Measurements from ENCODE around the gene MS4A15.

Gene MS4A15

GRCh38 chr11:60813324-60813723 is 56.7 kb downstream of the MS4A15 start:
- no peak overlapping the region for H2BK15ac ChIP-seq (ENCODE audit: low read length)
- H3K14ac ChIP-seq (ENCODE audit: low read length): no peak overlapping the region
- no peak overlapping the region for H3K27ac ChIP-seq (replicated peaks; ENCODE audit: low read length)
- no peaks in the 10 kb centered on the region for H3K4me1 ChIP-seq (ENCODE audit: control insufficient read depth in 2 of 2, insufficient read depth in 1 of 2, low read depth in 1 of 2, low read length in 2 of 2)
- H2AK5ac ChIP-seq (ENCODE audit: low read depth, low read length): no peak overlapping the region
- no peak overlapping the region for H3K9ac ChIP-seq (ENCODE audit: low read depth, low read length, poor library complexity)
- WGBS, 2 donors (ENCODE audit: extremely low coverage in 2 of 2, insufficient read length in 2 of 2, insufficient replicate concordance in 1 of 2): no CpG with 5 or more reads among the region's 1 CpG
- H3K18ac ChIP-seq (ENCODE audit: low read length): no peak overlapping the region
- H4K8ac ChIP-seq (ENCODE audit: low read depth, low read length): no peak overlapping the region
- no peak overlapping the region for H2BK5ac ChIP-seq (ENCODE audit: low read length)
- H3K9me3 ChIP-seq (replicated peaks in 1 of 2; ENCODE audit: control insufficient read depth in 2 of 2, insufficient read depth in 1 of 2, low read depth in 1 of 2, low read length in 2 of 2): peaks cover 11 to 14% of the 10 kb centered on the region in 2 donors
- H3K4me3 ChIP-seq (ENCODE audit: low read length in 2 of 2): no peak overlapping the region
- H3K79me1 ChIP-seq (ENCODE audit: low read depth, low read length): no peaks in the 10 kb centered on the region
- no peak overlapping the region for H2AFZ ChIP-seq (ENCODE audit: low read length)
- H3K4me2 ChIP-seq (ENCODE audit: insufficient read depth, low read length, poor library complexity, severe bottlenecking): no peak overlapping the region
- H3K36me3 ChIP-seq (replicated peaks in 1 of 2; ENCODE audit: control insufficient read depth in 2 of 2, insufficient read depth in 2 of 2, low read length in 2 of 2): no peaks in the 10 kb centered on the region
- DNase-seq (ENCODE audit: low spot score): no peak
- H4K91ac ChIP-seq (ENCODE audit: low read depth, low read length, poor library complexity): no peak overlapping the region
- no peak overlapping the region for H2BK12ac ChIP-seq (ENCODE audit: low read length)
- H3K23ac ChIP-seq (ENCODE audit: low read depth, low read length, poor library complexity): no peak overlapping the region
- H3K27me3 ChIP-seq (ENCODE audit: control insufficient read depth in 3 of 3, insufficient read depth in 3 of 3, low read depth in 1 of 3, low read length in 3 of 3): no peaks in the 10 kb centered on the region
- H3K4ac ChIP-seq (ENCODE audit: low read length): no peak overlapping the region
- H2BK120ac ChIP-seq (ENCODE audit: low read depth, low read length): no peak overlapping the region

- Histone ChIP-seq H2BK120ac (ENCODE audit: low read depth, low read length) (no peak overlapping the region), H3K27ac (replicated peaks; ENCODE audit: low read length) (no peak overlapping the region), H3K27me3 (ENCODE audit: control insufficient read depth in 3 of 3, insufficient read depth in 3 of 3, low read depth in 1 of 3, low read length in 3 of 3) (peaks cover 0 to under 1% (median 0%) of the 10 kb centered on the region in 3 experiments), H2BK12ac (ENCODE audit: low read length) (no peak overlapping the region), H2BK5ac (ENCODE audit: low read length) (no peak overlapping the region), H3K79me1 (ENCODE audit: low read depth, low read length) (no peaks in the 10 kb centered on the region), H3K9me3 (replicated peaks in 1 of 2; ENCODE audit: control insufficient read depth in 2 of 2, insufficient read depth in 1 of 2, low read depth in 1 of 2, low read length in 2 of 2) (peaks cover 11 to 14% of the 10 kb centered on the region in 2 donors), H3K4me1 (ENCODE audit: control insufficient read depth in 2 of 2, insufficient read depth in 1 of 2, low read depth in 1 of 2, low read length in 2 of 2) (no peaks in the 10 kb centered on the region), H4K91ac (ENCODE audit: low read depth, low read length, poor library complexity) (no peak overlapping the region), H3K4me2 (ENCODE audit: insufficient read depth, low read length, poor library complexity, severe bottlenecking) (no peak overlapping the region), H2AFZ (ENCODE audit: low read length) (no peak overlapping the region), H3K4me3 (ENCODE audit: low read length in 2 of 2) (no peak overlapping the region), H4K8ac (ENCODE audit: low read depth, low read length) (no peak overlapping the region), H3K9ac (ENCODE audit: low read depth, low read length, poor library complexity) (no peak overlapping the region), H3K23ac (ENCODE audit: low read depth, low read length, poor library complexity) (no peak overlapping the region), H2BK15ac (ENCODE audit: low read length) (no peak overlapping the region), H3K14ac (ENCODE audit: low read length) (no peak overlapping the region), H2AK5ac (ENCODE audit: low read depth, low read length) (no peak overlapping the region), H3K18ac (ENCODE audit: low read length) (no peak overlapping the region), H3K4ac (ENCODE audit: low read length) (no peak overlapping the region), H3K36me3 (replicated peaks in 1 of 2; ENCODE audit: control insufficient read depth in 2 of 2, insufficient read depth in 2 of 2, low read length in 2 of 2) (no peaks in the 10 kb centered on the region)
- DNase-seq (ENCODE audit: low spot score): no peak
- WGBS, 2 donors (ENCODE audit: extremely low coverage in 2 of 2, insufficient read length in 2 of 2, insufficient replicate concordance in 1 of 2): no CpG with 5 or more reads among the region's 2 CpGs
These were observed 57.4 kb downstream of the MS4A15 start for GRCh38 chr11:60814112-60814511.

- DNase-seq (ENCODE audit: low spot score): no peak
- Histone ChIP-seq H3K23ac (ENCODE audit: low read depth, low read length, poor library complexity) (no peak overlapping the region), H2BK15ac (ENCODE audit: low read length) (no peak overlapping the region)
These were observed 60.0 kb downstream of the MS4A15 start for GRCh38 chr11:60816590-60817157.

GRCh38 chr11:60818057-60818456 is 61.4 kb downstream of the MS4A15 start:
- WGBS, 2 donors (ENCODE audit: extremely low coverage in 2 of 2, insufficient read length in 2 of 2, insufficient replicate concordance in 1 of 2): no CpG with 5 or more reads among the region's 4 CpGs

More at GRCh38 chr11:60816590-60817157, 60.0 kb downstream of the MS4A15 start:
- no CpG with 5 or more reads among the region's 2 CpGs for WGBS, 2 donors (ENCODE audit: extremely low coverage in 2 of 2, insufficient read length in 2 of 2, insufficient replicate concordance in 1 of 2)
- Histone ChIP-seq H2AFZ (ENCODE audit: low read length) (no peak overlapping the region), H3K4ac (ENCODE audit: low read length) (no peak overlapping the region), H3K27ac (replicated peaks; ENCODE audit: low read length) (no peak overlapping the region), H3K4me3 (ENCODE audit: low read length in 2 of 2) (no peak overlapping the region), H3K36me3 (replicated peaks in 1 of 2; ENCODE audit: control insufficient read depth in 2 of 2, insufficient read depth in 2 of 2, low read length in 2 of 2) (no peaks in the 10 kb centered on the region), H3K4me1 (ENCODE audit: control insufficient read depth in 2 of 2, insufficient read depth in 1 of 2, low read depth in 1 of 2, low read length in 2 of 2) (no peaks in the 10 kb centered on the region), H3K14ac (ENCODE audit: low read length) (no peak overlapping the region), H2BK120ac (ENCODE audit: low read depth, low read length) (no peak overlapping the region), H2BK12ac (ENCODE audit: low read length) (no peak overlapping the region), H3K27me3 (ENCODE audit: control insufficient read depth in 3 of 3, insufficient read depth in 3 of 3, low read depth in 1 of 3, low read length in 3 of 3) (peaks cover 0 to 3% (median 0%) of the 10 kb centered on the region in 3 experiments), H2BK5ac (ENCODE audit: low read length) (no peak overlapping the region), H4K91ac (ENCODE audit: low read depth, low read length, poor library complexity) (no peak overlapping the region), H3K9ac (ENCODE audit: low read depth, low read length, poor library complexity) (no peak overlapping the region), H3K4me2 (ENCODE audit: insufficient read depth, low read length, poor library complexity, severe bottlenecking) (no peak overlapping the region), H4K8ac (ENCODE audit: low read depth, low read length) (no peak overlapping the region), H3K9me3 (replicated peaks in 1 of 2; ENCODE audit: control insufficient read depth in 2 of 2, insufficient read depth in 1 of 2, low read depth in 1 of 2, low read length in 2 of 2) (peaks cover 11 to 14% of the 10 kb centered on the region in 2 donors), H2AK5ac (ENCODE audit: low read depth, low read length) (no peak overlapping the region), H3K79me1 (ENCODE audit: low read depth, low read length) (no peaks in the 10 kb centered on the region), H3K18ac (ENCODE audit: low read length) (no peak overlapping the region)

More at GRCh38 chr11:60818057-60818456, 61.4 kb downstream of the MS4A15 start:
- no peak overlapping the region for H2BK15ac ChIP-seq (ENCODE audit: low read length)
- peaks cover 0 to 3% (median 0%) of the 10 kb centered on the region in 3 experiments for H3K27me3 ChIP-seq (ENCODE audit: control insufficient read depth in 3 of 3, insufficient read depth in 3 of 3, low read depth in 1 of 3, low read length in 3 of 3)
- no peak overlapping the region for H3K9ac ChIP-seq (ENCODE audit: low read depth, low read length, poor library complexity)
- H3K4ac ChIP-seq (ENCODE audit: low read length): no peak overlapping the region
- no peaks in the 10 kb centered on the region for H3K36me3 ChIP-seq (replicated peaks in 1 of 2; ENCODE audit: control insufficient read depth in 2 of 2, insufficient read depth in 2 of 2, low read length in 2 of 2)
- no peak overlapping the region for H3K23ac ChIP-seq (ENCODE audit: low read depth, low read length, poor library complexity)
- H4K91ac ChIP-seq (ENCODE audit: low read depth, low read length, poor library complexity): no peak overlapping the region
- H3K79me1 ChIP-seq (ENCODE audit: low read depth, low read length): no peaks in the 10 kb centered on the region
- H3K4me2 ChIP-seq (ENCODE audit: insufficient read depth, low read length, poor library complexity, severe bottlenecking): no peak overlapping the region
- no peak overlapping the region for H4K8ac ChIP-seq (ENCODE audit: low read depth, low read length)
- no peak overlapping the region for H2BK120ac ChIP-seq (ENCODE audit: low read depth, low read length)
- H2AFZ ChIP-seq (ENCODE audit: low read length): no peak overlapping the region
- peaks cover 11 to 14% of the 10 kb centered on the region in 2 donors for H3K9me3 ChIP-seq (replicated peaks in 1 of 2; ENCODE audit: control insufficient read depth in 2 of 2, insufficient read depth in 1 of 2, low read depth in 1 of 2, low read length in 2 of 2)
- no peak for DNase-seq (ENCODE audit: low spot score)
- H3K14ac ChIP-seq (ENCODE audit: low read length): no peak overlapping the region
- H3K4me1 ChIP-seq (ENCODE audit: control insufficient read depth in 2 of 2, insufficient read depth in 1 of 2, low read depth in 1 of 2, low read length in 2 of 2): no peaks in the 10 kb centered on the region
- H2BK5ac ChIP-seq (ENCODE audit: low read length): no peak overlapping the region
- H2BK12ac ChIP-seq (ENCODE audit: low read length): no peak overlapping the region
- H3K18ac ChIP-seq (ENCODE audit: low read length): no peak overlapping the region
- no peak overlapping the region for H3K27ac ChIP-seq (replicated peaks; ENCODE audit: low read length)
- no peak overlapping the region for H2AK5ac ChIP-seq (ENCODE audit: low read depth, low read length)
- H3K4me3 ChIP-seq (ENCODE audit: low read length in 2 of 2): no peak overlapping the region

All from neuronal stem cell (in vitro differentiated cells).